Gastroesophageal sphincter (tissue), 4 donors: ENCODE measurements around the gene ZDBF2. TPM values are rescaled to one million over a fixed set of nuclear protein-coding genes. Genes with fewer than 3 reads are reported as not detected.

Experiments
- ATAC-seq: fragments of 150-250 bp; one replicate; pipeline ENCODE4 v1.9.1; 2016; ENCODE audit warnings: mild to moderate bottlenecking, moderate library complexity
- H3K27ac ChIP-seq, 4 donors: fragments of 200-600 bp; sonication (generic) in 3 of 4; 1 replicate in 3 of 4; 2 replicates in 1 of 4; pipeline ENCODE4 v1.5.1; 2016 to 2019
- H3K27me3 ChIP-seq: fragments of 200-600 bp; sonication (generic); one replicate; pipeline ENCODE4 v1.5.1; 2019
- H3K36me3 ChIP-seq, 2 donors: fragments of 200-600 bp; sonication (generic); one replicate each; pipeline ENCODE4 v1.5.1; 2019; ENCODE audit warnings: control low read depth in 1 of 2
- H3K4me1 ChIP-seq, 3 donors: fragments of 200-600 bp; sonication (generic); 1 replicate in 2 of 3; 2 replicates in 1 of 3; pipeline ENCODE4 v1.5.1; 2016 to 2019; ENCODE audit warnings: control low read depth in 2 of 3
- H3K4me3 ChIP-seq, 2 donors: fragments of 200-600 bp; sonication (generic); one replicate each; pipeline ENCODE4 v1.5.1; 2019; ENCODE audit warnings: mild to moderate bottlenecking in 1 of 2, moderate library complexity in 1 of 2
- H3K9me3 ChIP-seq, 3 donors: fragments of 200-600 bp; sonication (generic); one replicate each; pipeline ENCODE4 v1.5.1; 2017 to 2019; ENCODE audit warnings: control low read depth in 2 of 3
- EP300 ChIP-seq: sonication (generic); formaldehyde crosslinking; IDR thresholded peaks from one replicate; pipeline ENCODE4 v1.6.1; 2017; ENCODE audit warnings: antibody characterized with exemption, mild to moderate bottlenecking
- POLR2A ChIP-seq, 2 donors: fragments of 450-650 bp; IDR thresholded peaks; one replicate each; pipeline ENCODE4 v1.6.1; 2017; ENCODE audit warnings: antibody characterized with exemption in 2 of 2, mild to moderate bottlenecking in 2 of 2, moderate library complexity in 1 of 2
- POLR2AphosphoS5 ChIP-seq: sonication (generic); formaldehyde crosslinking; IDR thresholded peaks from one replicate; pipeline ENCODE4 v1.6.1; 2017; ENCODE audit warnings: antibody characterized with exemption
- WGBS, 2 donors: methylation state at CpG; one replicate each; pipeline ENCODE4 v1.1.5; 2018; ENCODE audit warnings: low coverage in 1 of 2; 5-methylcytosine and 5-hydroxymethylcytosine counted together
- total RNA-seq, 4 donors: library from RNA; depleted of rRNA; stranded (reverse); fragments of >200 nt; gene quantifications; one replicate each; pipeline ENCODE4 v1.1.0, GENCODE V29; 2016
- TF ChIP-seq, protein P1 (sequence below), 4 experiments: fragments of 200-600 bp in 2 of 4; fragments of 450-650 bp in 2 of 4; sonication (generic) in 1 of 4; IDR thresholded peaks; one replicate each; pipeline ENCODE4 v1.5.1; 2017 to 2019; ENCODE audit warnings: antibody characterized with exemption in 4 of 4, mild to moderate bottlenecking in 2 of 4, moderate library complexity in 2 of 4

ZDBF2 gene
- total RNA-seq, 4 donors from 2014 or later: 10.9 to 19.9 (median 13.4) TPM

DNA sequence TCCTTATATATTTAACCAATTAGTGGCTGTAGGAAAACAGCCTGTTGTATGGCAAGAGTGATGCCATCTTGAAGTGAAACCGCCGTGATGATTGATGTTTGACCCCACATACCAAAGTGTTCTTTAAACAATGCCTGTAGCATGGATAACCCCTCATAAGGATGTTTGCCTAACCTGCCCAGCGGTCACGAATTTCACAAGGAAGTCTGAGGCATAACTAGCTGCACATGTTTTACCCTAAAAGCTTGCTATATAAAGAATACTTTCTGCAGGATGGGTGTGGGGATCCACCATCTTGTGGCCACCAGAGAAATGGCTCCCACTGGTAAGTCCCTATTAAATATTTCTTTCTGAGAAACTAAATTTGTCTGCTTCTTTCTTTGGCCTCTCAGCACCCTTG is 68.7 kb downstream of the ZDBF2 start:
- no peaks in the 10 kb centered on the region for H3K27me3 ChIP-seq
- no peaks in the 10 kb centered on the region for H3K9me3 ChIP-seq
- WGBS, 2 donors: 69% methylated on average over 4 of the region's 4 CpGs; no CpG with 5 or more reads in 1 of the 2 donors
- no peak overlapping the region for H3K4me3 ChIP-seq
- no peak overlapping the region for H3K27ac ChIP-seq
- no peak for ATAC-seq
- no peaks in the 10 kb centered on the region for H3K4me1 ChIP-seq
- no peak for TF ChIP-seq POLR2AphosphoS5
- TF ChIP-seq EP300: no peak
- no peak for TF ChIP-seq POLR2A (IDR thresholded peaks at IDR 0.05)
- TF ChIP-seq, protein P1, sequence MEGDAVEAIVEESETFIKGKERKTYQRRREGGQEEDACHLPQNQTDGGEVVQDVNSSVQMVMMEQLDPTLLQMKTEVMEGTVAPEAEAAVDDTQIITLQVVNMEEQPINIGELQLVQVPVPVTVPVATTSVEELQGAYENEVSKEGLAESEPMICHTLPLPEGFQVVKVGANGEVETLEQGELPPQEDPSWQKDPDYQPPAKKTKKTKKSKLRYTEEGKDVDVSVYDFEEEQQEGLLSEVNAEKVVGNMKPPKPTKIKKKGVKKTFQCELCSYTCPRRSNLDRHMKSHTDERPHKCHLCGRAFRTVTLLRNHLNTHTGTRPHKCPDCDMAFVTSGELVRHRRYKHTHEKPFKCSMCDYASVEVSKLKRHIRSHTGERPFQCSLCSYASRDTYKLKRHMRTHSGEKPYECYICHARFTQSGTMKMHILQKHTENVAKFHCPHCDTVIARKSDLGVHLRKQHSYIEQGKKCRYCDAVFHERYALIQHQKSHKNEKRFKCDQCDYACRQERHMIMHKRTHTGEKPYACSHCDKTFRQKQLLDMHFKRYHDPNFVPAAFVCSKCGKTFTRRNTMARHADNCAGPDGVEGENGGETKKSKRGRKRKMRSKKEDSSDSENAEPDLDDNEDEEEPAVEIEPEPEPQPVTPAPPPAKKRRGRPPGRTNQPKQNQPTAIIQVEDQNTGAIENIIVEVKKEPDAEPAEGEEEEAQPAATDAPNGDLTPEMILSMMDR (IDR thresholded peaks at IDR 0.05): no peak
- no peaks in the 10 kb centered on the region for H3K36me3 ChIP-seq

DNA sequence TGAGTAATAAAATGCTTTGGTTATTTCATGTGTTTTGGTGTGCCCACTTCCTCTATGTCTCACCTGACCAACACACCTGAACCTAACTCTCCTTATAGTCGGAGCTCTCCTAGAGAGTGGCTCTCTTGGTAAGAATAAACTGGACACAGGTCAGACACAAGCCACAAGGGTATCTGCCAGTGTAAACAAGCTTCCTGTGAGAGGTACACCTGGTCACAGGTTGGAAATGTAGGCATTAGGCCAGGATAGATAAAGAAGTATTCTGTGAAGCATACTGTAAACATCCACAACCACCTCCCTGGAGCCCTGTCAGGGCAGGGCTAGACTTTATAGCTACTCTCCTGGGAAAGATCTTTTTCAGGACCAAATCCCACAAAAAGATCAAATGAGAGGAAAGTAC is 69.4 kb downstream of the ZDBF2 start:
- no peak for ATAC-seq
- TF ChIP-seq POLR2AphosphoS5: no peak
- TF ChIP-seq, protein P1 (IDR thresholded peaks at IDR 0.05): no peak
- Histone ChIP-seq H3K27me3 (no peaks in the 10 kb centered on the region), H3K9me3 (peaks cover 0 to under 1% (median 0%) of the 10 kb centered on the region in 3 donors), H3K4me3 (no peak overlapping the region), H3K27ac (no peak overlapping the region), H3K4me1 (no peaks in the 10 kb centered on the region), H3K36me3 (no peaks in the 10 kb centered on the region)
- WGBS, 2 donors: 67 to 100% methylated on average over 1 of the region's 1 CpG

DNA sequence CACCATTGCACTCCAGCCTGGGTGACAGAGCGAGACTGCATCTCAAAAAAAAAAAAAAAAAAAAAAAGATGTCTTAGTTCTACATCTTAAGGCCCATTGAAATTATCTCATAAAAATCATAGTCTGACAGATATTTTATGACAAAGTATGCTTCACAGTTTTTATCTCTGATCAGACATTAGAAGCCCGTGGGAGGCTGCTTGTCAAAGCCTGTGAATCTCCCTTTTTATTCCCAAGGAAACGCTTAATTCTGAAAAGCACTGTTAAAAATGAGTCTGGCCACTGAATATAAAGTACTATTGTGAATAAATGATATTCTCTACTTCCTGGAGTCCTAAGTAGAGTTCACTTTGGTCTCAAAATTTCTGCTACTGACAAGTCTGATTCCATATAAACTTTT is 71.1 kb downstream of the ZDBF2 start:
- H3K4me1 ChIP-seq: no peaks in the 10 kb centered on the region
- H3K4me3 ChIP-seq: no peak overlapping the region
- H3K27me3 ChIP-seq: no peaks in the 10 kb centered on the region
- H3K36me3 ChIP-seq: no peaks in the 10 kb centered on the region
- no peak for ATAC-seq
- WGBS, 2 donors: 72 to 88% methylated on average over 2 to 3 of the region's 3 CpGs
- H3K9me3 ChIP-seq: peaks cover 0 to 9% (median 0%) of the 10 kb centered on the region in 3 donors
- H3K27ac ChIP-seq: no peak overlapping the region
- TF ChIP-seq POLR2A (IDR thresholded peaks at IDR 0.05) (no peak), POLR2AphosphoS5 (no peak), EP300 (no peak)
- TF ChIP-seq, protein P1 (IDR thresholded peaks at IDR 0.05): no peak

DNA sequence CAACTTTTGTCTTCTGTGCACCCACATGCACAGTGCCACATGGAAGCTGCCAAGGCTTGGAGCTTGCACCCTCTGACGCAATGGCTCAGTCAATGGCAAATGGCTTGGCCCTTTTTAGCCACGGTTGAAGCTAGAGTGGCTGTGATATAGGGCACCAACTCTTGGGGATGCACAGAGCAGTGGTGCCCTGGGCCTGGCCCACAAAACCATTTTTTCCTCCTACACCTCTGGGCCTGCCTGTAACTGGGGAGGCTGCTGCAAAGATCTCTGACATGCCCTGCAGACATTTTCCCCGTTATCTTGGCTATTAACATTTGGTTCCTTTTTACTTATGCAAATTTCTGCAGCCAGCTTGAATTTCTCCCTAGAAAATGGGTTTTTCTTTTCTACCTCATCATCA is 74.9 kb downstream of the ZDBF2 start:
- Histone ChIP-seq H3K27ac (no peak overlapping the region), H3K9me3 (peaks cover 0 to 9% (median 0%) of the 10 kb centered on the region in 3 donors), H3K4me1 (no peaks in the 10 kb centered on the region), H3K36me3 (no peaks in the 10 kb centered on the region), H3K4me3 (no peak overlapping the region), H3K27me3 (no peaks in the 10 kb centered on the region)
- WGBS, 2 donors: 79 to 100% methylated on average over 1 of the region's 3 CpGs
- no peak for ATAC-seq
- TF ChIP-seq, protein P1 (IDR thresholded peaks at IDR 0.05): no peak
- no peak for TF ChIP-seq POLR2A (IDR thresholded peaks at IDR 0.05)
- TF ChIP-seq EP300: no peak
- TF ChIP-seq POLR2AphosphoS5: no peak

DNA sequence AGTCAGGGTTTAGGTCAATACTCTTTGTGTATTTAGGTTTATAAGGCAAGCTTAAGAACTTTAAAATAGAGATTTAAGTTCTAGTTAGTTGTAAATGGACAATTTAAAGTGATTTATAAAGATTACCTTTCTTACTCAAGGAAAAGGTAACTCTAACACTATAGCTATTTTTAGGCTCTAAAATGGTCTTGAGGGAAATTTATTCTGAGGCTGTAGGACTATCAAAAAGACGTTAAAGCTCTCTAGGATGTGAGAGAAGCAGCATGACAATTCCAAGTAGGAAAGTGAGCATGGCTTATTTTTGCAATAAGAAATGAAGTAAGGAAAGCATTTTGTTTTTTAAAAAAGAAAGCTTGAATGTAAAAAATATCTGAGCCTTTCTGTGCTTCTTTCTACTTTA is 78.1 kb downstream of the ZDBF2 start:
- no peak for ATAC-seq
- H3K9me3 ChIP-seq: peaks cover 0 to 9% (median 0%) of the 10 kb centered on the region in 3 donors
- 6 to 25% methylated on average over 1 of the region's 1 CpG for WGBS, 2 donors
- H3K4me3 ChIP-seq: no peak overlapping the region
- no peak overlapping the region for H3K27ac ChIP-seq
- no peak for TF ChIP-seq EP300
- TF ChIP-seq, protein P1 (IDR thresholded peaks at IDR 0.05): no peak
- no peak for TF ChIP-seq POLR2A (IDR thresholded peaks at IDR 0.05)
- no peak for TF ChIP-seq POLR2AphosphoS5
- H3K4me1 ChIP-seq: no peaks in the 10 kb centered on the region
- H3K27me3 ChIP-seq: no peaks in the 10 kb centered on the region
- no peaks in the 10 kb centered on the region for H3K36me3 ChIP-seq
